ENCODE data around the gene UGT1A9.

DNA sequence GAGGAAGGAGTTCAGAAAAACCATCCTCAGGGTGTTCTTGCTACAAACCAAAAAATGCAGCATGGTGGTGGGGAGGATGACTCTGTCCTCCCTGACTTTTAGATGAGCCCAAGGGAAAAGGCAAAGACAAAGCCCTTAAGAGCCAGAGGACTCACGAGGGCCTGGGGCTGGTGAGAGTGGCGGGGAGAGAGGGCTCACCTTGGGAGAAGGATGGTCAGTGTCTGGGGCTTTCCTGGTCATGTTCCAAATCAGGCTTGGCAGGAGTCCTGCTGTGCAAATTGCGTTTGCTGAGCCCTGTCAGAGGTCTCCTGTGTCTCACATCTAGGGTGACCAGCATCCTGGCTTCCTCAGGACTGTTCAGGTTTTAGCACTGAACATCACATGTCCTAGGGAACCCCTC lies 93.1 kb downstream of the UGT1A9 start:
- TF ChIP-seq CTCF (IDR thresholded peaks at IDR 0.05) (no peak), POLR2A (IDR thresholded peaks at IDR 0.05) (no peak), EP300 (IDR thresholded peaks at IDR 0.05) (no peak)
